GM12878 (cell line): ENCODE measurements around the gene SLC13A2. TPM values are rescaled to one million over a fixed set of nuclear protein-coding genes. Genes with fewer than 3 reads are reported as not detected.

Source experiments
- ATAC-seq: fragments of 200-7000 bp; cut with Tn5 transposase; 3 replicates; pipeline ENCODE4 v1.9.1; 2020; ENCODE audit warnings: mild to moderate bottlenecking, moderate library complexity
- BruUV-seq: library from RNA; stranded (reverse); fragments of 400-500 nt; replicated peaks from 2 replicates; lab custom pipeline; 2021; lab: Mats Ljungman, UMichigan
- CTCF ChIA-PET: fragments of 300-600 bp; sonication (Branson Sonifier 250); formaldehyde crosslinking; extraction: SDS; loops from one replicate; lab custom pipeline; 2021; ENCODE audit warnings: inconsistent platforms; lab: Yijun Ruan, JAX
- POLR2A ChIA-PET: fragments of 350-600 bp; formaldehyde crosslinking; extraction: SDS; loops from one replicate; lab custom pipeline; 2021; ENCODE audit warnings: inconsistent platforms; lab: Charles Lee
- RAD21 ChIA-PET: fragments of 300-600 bp; sonication (Branson Sonifier 250); formaldehyde crosslinking; loops from one replicate; lab custom pipeline; 2023; ENCODE audit warnings: antibody characterized with exemption; ENCODE audit not compliant: unreplicated experiment; lab: Charles Lee
- SMC1A ChIA-PET: fragments of 300-600 bp; sonication (Branson Sonifier 250); formaldehyde crosslinking; loops from one replicate; lab custom pipeline; 2023; ENCODE audit not compliant: unreplicated experiment, uncharacterized antibody; lab: Charles Lee
- DNase-seq: peaks from one replicate; pipeline ENCODE4 v3.0.0-alpha.2; 2011; ENCODE audit warnings: low read depth, low spot score
- FAIRE-seq: peaks from 3 replicates; lab custom pipeline; 2011; peaks lifted over from hg19 to GRCh38; lab: Jason Lieb, UNC
- H2AFZ ChIP-seq: 2 replicates; pipeline ENCODE4 v1.6.0; 2011; ENCODE audit warnings: low read depth, low read length, control low read depth; ENCODE audit not compliant: control insufficient read depth
- H3K27ac ChIP-seq: 2 replicates; pipeline ENCODE4 v1.5.1; 2011; ENCODE audit warnings: control low read depth; ENCODE audit not compliant: control insufficient read depth, insufficient read depth
- H3K27me3 ChIP-seq, 2 experiments: replicated peaks in 1 of 2; 2 replicates each; pipeline versions ENCODE4 v1.6.0 to v1.6.1; 2011; ENCODE audit warnings: low read length in 1 of 2; ENCODE audit not compliant: control insufficient read depth in 2 of 2, insufficient read depth in 2 of 2
- H3K36me3 ChIP-seq, 2 experiments: 2 replicates each; pipeline ENCODE4 v1.5.1; 2011; ENCODE audit warnings: low read length in 1 of 2; ENCODE audit not compliant: control insufficient read depth in 2 of 2, insufficient read depth in 2 of 2
- H3K4me1 ChIP-seq: 2 replicates; pipeline ENCODE4 v1.6.1; 2011; ENCODE audit warnings: mild to moderate bottlenecking, low read length, moderate library complexity, mixed read lengths; ENCODE audit not compliant: control insufficient read depth, insufficient read depth
- H3K4me2 ChIP-seq: 2 replicates; pipeline ENCODE4 v1.6.0; 2011; ENCODE audit warnings: control low read depth; ENCODE audit not compliant: control insufficient read depth, insufficient read depth
- H3K4me3 ChIP-seq: fragments of 200-600 bp; sonication (generic); 2 replicates; pipeline ENCODE4 v1.5.1; 2016
- H3K79me2 ChIP-seq: 2 replicates; pipeline ENCODE4 v1.6.0; 2011; ENCODE audit warnings: low read length; ENCODE audit not compliant: control insufficient read depth, insufficient read depth
- H3K9ac ChIP-seq: 2 replicates; pipeline ENCODE4 v1.8.0; 2011; ENCODE audit warnings: low read length, control low read depth, mixed read lengths; ENCODE audit not compliant: control insufficient read depth, insufficient read depth
- H3K9me3 ChIP-seq: replicated peaks from 3 replicates; pipeline ENCODE4 v1.5.1; 2011; ENCODE audit warnings: mild to moderate bottlenecking, low read length; ENCODE audit not compliant: control insufficient read depth, insufficient read depth
- H4K20me1 ChIP-seq: 2 replicates; pipeline ENCODE4 v1.6.0; 2011; ENCODE audit not compliant: control insufficient read depth, insufficient read depth
- BHLHE40 ChIP-seq, 2 experiments: fragments of 450-650 bp in 1 of 2; IDR thresholded peaks; 2 replicates each; pipeline ENCODE4 v1.6.1; 2011 to 2017; ENCODE audit warnings: low read depth in 2 of 2, borderline replicate concordance in 1 of 2, improper control_type of control experiment in 1 of 2, low read length in 1 of 2, mild to moderate bottlenecking in 1 of 2
- BRCA1 ChIP-seq: IDR thresholded peaks from 2 replicates; pipeline ENCODE4 v1.6.1; 2011; ENCODE audit warnings: low read depth, low read length, improper control_type of control experiment
- FOXM1 ChIP-seq: IDR thresholded peaks from 2 replicates; pipeline ENCODE4 v1.6.1; 2012; ENCODE audit warnings: low read depth, mild to moderate bottlenecking, inconsistent platforms, low read length, moderate library complexity
- IKZF2 ChIP-seq, 2 experiments: fragments of 450-650 bp; IDR thresholded peaks; 2 replicates each; pipeline ENCODE4 v1.6.1; 2017; ENCODE audit warnings: mild to moderate bottlenecking in 2 of 2, moderate library complexity in 2 of 2
- PAX8 ChIP-seq: fragments of 450-650 bp; IDR thresholded peaks from 2 replicates; pipeline ENCODE4 v1.6.1; 2017; ENCODE audit warnings: mild to moderate bottlenecking, moderate library complexity
- POLR2A ChIP-seq: IDR thresholded peaks from 2 replicates; pipeline ENCODE4 v1.6.1; 2011; ENCODE audit warnings: low read depth, mild to moderate bottlenecking, low read length
- SMARCA5 ChIP-seq: fragments of 450-650 bp; IDR thresholded peaks from 2 replicates; pipeline ENCODE4 v1.6.1; 2017; ENCODE audit warnings: mild to moderate bottlenecking
- SREBF2 ChIP-seq: IDR thresholded peaks from 2 replicates; pipeline ENCODE4 v1.6.1; 2012; ENCODE audit warnings: mild to moderate bottlenecking, low read length
- TCF12 ChIP-seq: IDR thresholded peaks from 2 replicates; pipeline ENCODE4 v1.6.1; 2011; ENCODE audit warnings: low read depth, mild to moderate bottlenecking, low read length
- ZBED1 ChIP-seq: IDR thresholded peaks from 2 replicates; pipeline ENCODE4 v1.6.1; 2016; ENCODE audit warnings: borderline replicate concordance
- ZNF217 ChIP-seq: fragments of 450-650 bp; IDR thresholded peaks from 2 replicates; pipeline ENCODE4 v1.6.1; 2017; ENCODE audit warnings: antibody characterized with exemption, mild to moderate bottlenecking
- ZSCAN29 ChIP-seq: fragments of 450-650 bp; IDR thresholded peaks from 2 replicates; pipeline ENCODE4 v1.6.1; 2017; ENCODE audit warnings: mild to moderate bottlenecking, moderate library complexity
- WGBS: methylation state at CpG from one replicate; pipeline ENCODE4 v1.1.6; 2016; ENCODE audit warnings: low lambda C conversion rate; ENCODE audit not compliant: insufficient replicate concordance, insufficient coverage; ENCODE audit errors: missing lambda C conversion rate; 5-methylcytosine and 5-hydroxymethylcytosine counted together
- in situ Hi-C: fragments of 300-500 bp; cut with MboI; formaldehyde crosslinking; loops from 9 replicates; pipeline ENCODE4 v1.14.3; 2018; ENCODE audit warnings: mixed read lengths
- intact Hi-C: fragments of 100-400 bp; cut with micrococcal nuclease; formaldehyde crosslinking; loops from one replicate; pipeline ENCODE4 v1.14.2; 2022; ENCODE audit not compliant: unreplicated experiment
- polyA plus RNA-seq, 11 experiments: library from polyadenylated mRNA; depleted of rRNA in 4 of 11; unstranded in 6 of 11; stranded (reverse) in 5 of 11; fragments of >200 nt; fragmentation: Nextera tagmentation in 4 of 11; fragmentation: Illumina TruSeq in 1 of 11; extraction: Ambion mirVana in 4 of 11; extraction: Trizol in 1 of 11; gene quantifications; 1 replicate in 1 of 11; 2 replicates in 10 of 11; pipeline versions ENCODE4 v1.2.1 to v1.2.3, GENCODE V29; 2011 to 2016; ENCODE audit warnings: inconsistent platforms in 2 of 11, missing spikeins in 2 of 11, low read depth in 1 of 11
- total RNA-seq, 4 experiments: library from RNA; depleted of rRNA in 3 of 4; stranded (reverse); fragments of >200 nt in 3 of 4; fragmentation: Illumina TruSeq in 1 of 4; extraction: Trizol in 1 of 4; gene quantifications; 2 replicates each; pipeline versions ENCODE4 v1.2.1 to v1.2.3, GENCODE V29; 2013 to 2021
- TF ChIP-seq, protein P1 (sequence below): IDR thresholded peaks from 2 replicates; pipeline ENCODE4 v1.6.1; 2011; ENCODE audit warnings: low read depth, low read length, improper control_type of control experiment, borderline replicate concordance
- TF ChIP-seq, protein P2 (sequence below): fragments of 450-650 bp; IDR thresholded peaks from 2 replicates; pipeline ENCODE4 v1.6.1; 2017; ENCODE audit warnings: low read depth, mild to moderate bottlenecking, moderate library complexity
- TF ChIP-seq, protein P3 (sequence below): fragments of 450-650 bp; formaldehyde crosslinking; IDR thresholded peaks from 2 replicates; pipeline ENCODE4 v1.4.0; 2020; ENCODE audit warnings: mild to moderate bottlenecking, moderate library complexity
- TF ChIP-seq, protein P4 (sequence below): fragments of 450-650 bp; IDR thresholded peaks from 2 replicates; pipeline ENCODE4 v1.6.1; 2016; ENCODE audit warnings: mild to moderate bottlenecking

SLC13A2 gene
- total and polyA plus RNA-seq, 10 of the 15 experiments (the other 5 are each of a cell fraction or from before 2014, with no cell fraction given) = 0.03 to 0.13 (median 0.05) TPM; not detected in 6

DNA sequence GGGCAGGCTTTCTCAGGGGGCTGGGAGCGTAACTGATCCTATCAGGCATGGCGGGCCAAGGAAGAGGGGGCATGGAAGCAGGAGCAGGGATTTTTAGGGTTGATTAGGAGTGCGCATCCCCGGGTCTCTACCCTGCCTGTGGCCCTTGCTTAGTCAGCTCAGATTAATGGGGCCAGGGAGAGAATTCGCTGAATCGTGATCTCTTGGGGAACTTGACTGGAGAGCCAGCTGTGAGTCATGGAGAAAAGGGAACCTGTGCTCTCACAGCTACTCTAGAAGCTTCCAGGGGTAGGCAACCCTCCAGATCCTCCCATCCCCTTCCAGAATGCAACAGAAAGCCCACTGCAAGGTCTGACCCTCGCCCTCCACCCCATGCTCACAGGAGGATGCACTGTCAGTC is 36.3 kb downstream of the SLC13A2 start:
- FAIRE-seq = no peak
- in situ Hi-C loops = no loop called here
- WGBS = 45% methylated on average over 7 of the region's 7 CpGs
- no peak for TF ChIP-seq BRCA1
- TF ChIP-seq SREBF2 = no peak
- TF ChIP-seq, protein P1, sequence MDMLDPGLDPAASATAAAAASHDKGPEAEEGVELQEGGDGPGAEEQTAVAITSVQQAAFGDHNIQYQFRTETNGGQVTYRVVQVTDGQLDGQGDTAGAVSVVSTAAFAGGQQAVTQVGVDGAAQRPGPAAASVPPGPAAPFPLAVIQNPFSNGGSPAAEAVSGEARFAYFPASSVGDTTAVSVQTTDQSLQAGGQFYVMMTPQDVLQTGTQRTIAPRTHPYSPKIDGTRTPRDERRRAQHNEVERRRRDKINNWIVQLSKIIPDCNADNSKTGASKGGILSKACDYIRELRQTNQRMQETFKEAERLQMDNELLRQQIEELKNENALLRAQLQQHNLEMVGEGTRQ = no peak
- no peak for TF ChIP-seq FOXM1
- TF ChIP-seq POLR2A = no peak
- TF ChIP-seq ZBED1 = no peak
- no peak for TF ChIP-seq SMARCA5
- TF ChIP-seq TCF12 = no peak
- TF ChIP-seq IKZF2 (IDR thresholded peaks at IDR 0.05) = no peak
- TF ChIP-seq, protein P2, sequence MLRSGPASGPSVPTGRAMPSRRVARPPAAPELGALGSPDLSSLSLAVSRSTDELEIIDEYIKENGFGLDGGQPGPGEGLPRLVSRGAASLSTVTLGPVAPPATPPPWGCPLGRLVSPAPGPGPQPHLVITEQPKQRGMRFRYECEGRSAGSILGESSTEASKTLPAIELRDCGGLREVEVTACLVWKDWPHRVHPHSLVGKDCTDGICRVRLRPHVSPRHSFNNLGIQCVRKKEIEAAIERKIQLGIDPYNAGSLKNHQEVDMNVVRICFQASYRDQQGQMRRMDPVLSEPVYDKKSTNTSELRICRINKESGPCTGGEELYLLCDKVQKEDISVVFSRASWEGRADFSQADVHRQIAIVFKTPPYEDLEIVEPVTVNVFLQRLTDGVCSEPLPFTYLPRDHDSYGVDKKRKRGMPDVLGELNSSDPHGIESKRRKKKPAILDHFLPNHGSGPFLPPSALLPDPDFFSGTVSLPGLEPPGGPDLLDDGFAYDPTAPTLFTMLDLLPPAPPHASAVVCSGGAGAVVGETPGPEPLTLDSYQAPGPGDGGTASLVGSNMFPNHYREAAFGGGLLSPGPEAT = no peak
- no peak for TF ChIP-seq ZNF217
- no peak for TF ChIP-seq BHLHE40 (IDR thresholded peaks at IDR 0.05; ENCODE audit: borderline replicate concordance in 1 of 2, low read depth in 2 of 2, low read length in 1 of 2)
- TF ChIP-seq, protein P3, sequence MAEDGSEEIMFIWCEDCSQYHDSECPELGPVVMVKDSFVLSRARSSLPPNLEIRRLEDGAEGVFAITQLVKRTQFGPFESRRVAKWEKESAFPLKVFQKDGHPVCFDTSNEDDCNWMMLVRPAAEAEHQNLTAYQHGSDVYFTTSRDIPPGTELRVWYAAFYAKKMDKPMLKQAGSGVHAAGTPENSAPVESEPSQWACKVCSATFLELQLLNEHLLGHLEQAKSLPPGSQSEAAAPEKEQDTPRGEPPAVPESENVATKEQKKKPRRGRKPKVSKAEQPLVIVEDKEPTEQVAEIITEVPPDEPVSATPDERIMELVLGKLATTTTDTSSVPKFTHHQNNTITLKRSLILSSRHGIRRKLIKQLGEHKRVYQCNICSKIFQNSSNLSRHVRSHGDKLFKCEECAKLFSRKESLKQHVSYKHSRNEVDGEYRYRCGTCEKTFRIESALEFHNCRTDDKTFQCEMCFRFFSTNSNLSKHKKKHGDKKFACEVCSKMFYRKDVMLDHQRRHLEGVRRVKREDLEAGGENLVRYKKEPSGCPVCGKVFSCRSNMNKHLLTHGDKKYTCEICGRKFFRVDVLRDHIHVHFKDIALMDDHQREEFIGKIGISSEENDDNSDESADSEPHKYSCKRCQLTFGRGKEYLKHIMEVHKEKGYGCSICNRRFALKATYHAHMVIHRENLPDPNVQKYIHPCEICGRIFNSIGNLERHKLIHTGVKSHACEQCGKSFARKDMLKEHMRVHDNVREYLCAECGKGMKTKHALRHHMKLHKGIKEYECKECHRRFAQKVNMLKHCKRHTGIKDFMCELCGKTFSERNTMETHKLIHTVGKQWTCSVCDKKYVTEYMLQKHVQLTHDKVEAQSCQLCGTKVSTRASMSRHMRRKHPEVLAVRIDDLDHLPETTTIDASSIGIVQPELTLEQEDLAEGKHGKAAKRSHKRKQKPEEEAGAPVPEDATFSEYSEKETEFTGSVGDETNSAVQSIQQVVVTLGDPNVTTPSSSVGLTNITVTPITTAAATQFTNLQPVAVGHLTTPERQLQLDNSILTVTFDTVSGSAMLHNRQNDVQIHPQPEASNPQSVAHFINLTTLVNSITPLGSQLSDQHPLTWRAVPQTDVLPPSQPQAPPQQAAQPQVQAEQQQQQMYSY = no peak
- TF ChIP-seq ZSCAN29 = no peak
- no peak for TF ChIP-seq PAX8
- TF ChIP-seq, protein P4, sequence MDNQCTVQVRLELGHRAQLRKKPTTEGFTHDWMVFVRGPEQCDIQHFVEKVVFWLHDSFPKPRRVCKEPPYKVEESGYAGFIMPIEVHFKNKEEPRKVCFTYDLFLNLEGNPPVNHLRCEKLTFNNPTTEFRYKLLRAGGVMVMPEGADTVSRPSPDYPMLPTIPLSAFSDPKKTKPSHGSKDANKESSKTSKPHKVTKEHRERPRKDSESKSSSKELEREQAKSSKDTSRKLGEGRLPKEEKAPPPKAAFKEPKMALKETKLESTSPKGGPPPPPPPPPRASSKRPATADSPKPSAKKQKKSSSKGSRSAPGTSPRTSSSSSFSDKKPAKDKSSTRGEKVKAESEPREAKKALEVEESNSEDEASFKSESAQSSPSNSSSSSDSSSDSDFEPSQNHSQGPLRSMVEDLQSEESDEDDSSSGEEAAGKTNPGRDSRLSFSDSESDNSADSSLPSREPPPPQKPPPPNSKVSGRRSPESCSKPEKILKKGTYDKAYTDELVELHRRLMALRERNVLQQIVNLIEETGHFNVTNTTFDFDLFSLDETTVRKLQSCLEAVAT = no peak

More for the DNA sequence above, 36.3 kb downstream of the SLC13A2 start:
- Histone ChIP-seq H3K36me3 (no peaks in the 10 kb centered on the region), H2AFZ (no peak overlapping the region), H3K27ac (no peak overlapping the region), H3K79me2 (no peaks in the 10 kb centered on the region), H3K27me3 (no peaks in the 10 kb centered on the region), H3K4me3 (no peak overlapping the region), H3K4me2 (no peak overlapping the region), H3K4me1 (peaks cover 18% of the 10 kb centered on the region), H3K9ac (no peak overlapping the region), H4K20me1 (no peaks in the 10 kb centered on the region), H3K9me3 (no peaks in the 10 kb centered on the region)
- DNase-seq (no peak), ATAC-seq (no peak)
- BruUV-seq = no TSS peak
- RAD21 ChIA-PET = no interaction called here
- POLR2A ChIA-PET = no interaction called here
- CTCF ChIA-PET = interaction anchor here (1.2 to 1.4 kb wide), 2 partner anchors 10 to 16 kb away, joined by 3 to 4 read pairs; no protein-coding TSS in a partner anchor
- intact Hi-C loops = no loop called here
- SMC1A ChIA-PET = interaction anchor here (1.0 to 1.3 kb wide), 2 partner anchors 9 to 469 kb away, joined by 4 read pairs; no protein-coding TSS in a partner anchor
